Limb (tissue), 2 donors: ENCODE results near the gene OSBPL9.
"Not testable (repeated sequence)": the region's sequence is repeated elsewhere in the genome, so short reads cannot be mapped to it uniquely, and the experiment has no call there.

Experiments
- DNase-seq, 2 donors: peaks; one replicate each; pipeline ENCODE4 v3.0.0-alpha.2; 2016; ENCODE audit errors: extremely low spot score in 2 of 2

The OSBPL9 gene

DNA sequence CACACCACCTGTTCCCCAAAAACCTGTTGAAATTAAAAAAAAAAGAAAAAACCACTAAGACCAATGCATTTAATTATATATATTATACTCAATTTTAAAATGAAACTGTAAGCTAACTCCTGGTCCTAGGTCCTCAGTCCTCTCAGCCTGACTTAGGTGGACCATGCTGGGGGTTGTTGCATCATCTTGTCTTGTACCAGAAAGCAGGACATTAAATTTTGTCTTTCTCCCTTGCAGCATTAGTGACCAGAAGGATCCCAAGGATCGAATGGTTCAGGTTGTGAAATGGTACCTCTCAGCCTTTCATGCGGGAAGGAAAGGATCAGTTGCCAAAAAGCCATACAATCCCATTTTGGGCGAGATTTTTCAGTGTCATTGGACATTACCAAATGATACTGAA, 164.0 kb downstream of the OSBPL9 start:
- DNase-seq = no peak

- no peak for DNase-seq
Observed at GRCh38 chr1:51784997-51785421, 168.1 kb downstream of the OSBPL9 start.

GRCh38 chr1:51788938-51789337, 172.0 kb downstream of the OSBPL9 start:
- DNase-seq = no peak

DNA sequence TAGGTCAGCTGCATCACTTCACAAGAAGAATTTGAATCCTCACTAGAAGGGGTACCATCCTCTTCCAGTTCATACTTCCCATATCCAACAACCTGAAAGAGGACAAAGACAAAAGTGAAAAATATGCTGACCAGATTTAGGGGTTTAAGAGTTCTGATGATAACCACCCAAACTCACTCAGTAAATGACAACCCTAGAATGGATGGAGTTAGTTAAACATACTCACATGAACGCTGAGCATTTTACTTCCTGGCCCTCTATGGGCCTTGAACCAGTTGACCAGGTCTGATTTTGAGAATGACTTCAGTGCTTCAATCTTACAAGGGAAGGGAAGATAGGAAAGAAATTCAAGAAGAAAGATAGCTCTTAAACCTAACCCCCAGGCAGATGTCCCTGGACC, 172.4 kb downstream of the OSBPL9 start:
- no peak for DNase-seq

- DNase-seq = no peak
Observed at GRCh38 chr1:51790385-51790784, 173.5 kb downstream of the OSBPL9 start.

GRCh38 chr1:51791888-51792287, 175.0 kb downstream of the OSBPL9 start:
- DNase-seq = no peak

GRCh38 chr1:51792864-51793263, 176.0 kb downstream of the OSBPL9 start:
- no peak for DNase-seq

DNA sequence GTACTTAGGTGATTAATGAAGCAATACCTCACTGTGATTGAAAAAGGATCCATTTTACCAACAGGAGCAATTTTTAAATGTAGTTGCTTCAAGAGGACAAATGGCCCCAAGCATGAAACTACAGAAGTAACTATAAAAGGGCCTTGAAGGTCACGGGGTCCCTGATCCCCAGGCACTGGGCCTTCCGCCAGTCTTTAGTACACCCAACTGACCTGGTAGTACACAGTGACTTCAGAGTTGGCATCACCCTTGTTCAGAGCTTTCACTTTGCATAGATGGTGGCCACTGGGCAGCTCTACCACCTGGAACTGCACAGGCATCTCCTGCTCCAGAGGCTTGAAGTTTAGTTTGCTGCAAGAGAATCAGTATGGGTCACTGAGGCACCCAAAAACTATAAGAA, 177.4 kb downstream of the OSBPL9 start:
- no peak for DNase-seq

DNA sequence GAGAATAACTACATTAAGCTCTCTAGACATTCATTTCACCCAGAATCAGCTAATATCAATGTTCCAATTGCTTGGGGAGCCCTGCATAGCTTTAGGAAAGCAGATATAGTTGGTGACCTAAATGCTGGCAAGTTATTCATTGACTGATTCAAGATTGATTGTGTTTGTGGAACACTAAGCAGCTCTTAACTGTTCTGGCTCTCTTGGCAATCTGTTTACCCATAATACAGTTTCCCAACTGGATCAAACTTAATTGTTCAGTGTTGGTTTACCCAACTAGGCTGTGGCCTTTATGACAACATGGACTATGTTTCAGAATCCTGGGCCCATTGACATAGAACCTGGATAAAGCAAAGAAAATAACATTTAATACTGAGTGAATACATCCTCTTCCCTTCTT, 178.0 kb downstream of the OSBPL9 start:
- DNase-seq = no peak

- no peak for DNase-seq
Observed at GRCh38 chr1:51799372-51799771, 182.5 kb downstream of the OSBPL9 start.

GRCh38 chr1:51814513-51814912, 197.6 kb downstream of the OSBPL9 start:
- DNase-seq = no peak

DNA sequence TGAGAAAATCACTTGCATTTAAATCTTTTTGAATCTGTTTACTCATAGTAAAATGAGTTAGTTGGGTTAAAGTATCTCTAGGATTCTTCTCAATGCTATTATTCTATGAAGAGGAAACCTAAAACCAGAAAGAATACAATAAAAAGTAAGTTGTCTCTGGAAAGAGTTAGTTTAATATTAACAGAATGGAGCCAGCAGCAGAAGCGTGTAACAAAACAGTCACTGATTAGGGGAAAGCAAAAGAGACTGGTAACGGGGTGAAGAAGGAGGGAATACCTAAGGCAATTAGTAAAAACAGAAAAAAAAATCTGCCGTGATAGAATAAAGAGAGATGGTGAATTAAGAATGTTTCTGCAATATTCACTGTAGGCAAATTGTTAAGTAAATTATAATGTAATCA, 201.6 kb downstream of the OSBPL9 start:
- no peak for DNase-seq

DNA sequence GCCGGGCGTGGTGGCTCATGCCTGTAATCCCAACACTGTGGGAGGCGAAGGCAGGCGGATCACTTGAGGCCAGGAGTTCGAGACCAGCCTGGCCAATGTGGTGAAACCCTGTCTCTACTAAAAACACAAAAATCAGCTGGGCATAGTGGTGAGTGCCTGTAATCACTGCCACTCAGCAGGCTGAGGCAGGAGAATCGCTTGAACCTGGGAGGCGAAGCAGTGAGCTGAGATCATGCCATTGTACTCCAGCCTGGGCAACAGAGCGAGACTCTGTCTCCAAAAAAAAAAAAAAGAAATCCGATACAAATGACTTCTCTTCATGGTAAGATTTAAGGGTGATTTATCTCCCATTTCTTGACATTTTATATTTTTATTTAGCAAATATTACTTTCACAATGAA, 202.1 kb downstream of the OSBPL9 start:
- not testable (repeated sequence) for DNase-seq

- no peak for DNase-seq
Observed at GRCh38 chr1:51819810-51820209, 202.9 kb downstream of the OSBPL9 start.

DNA sequence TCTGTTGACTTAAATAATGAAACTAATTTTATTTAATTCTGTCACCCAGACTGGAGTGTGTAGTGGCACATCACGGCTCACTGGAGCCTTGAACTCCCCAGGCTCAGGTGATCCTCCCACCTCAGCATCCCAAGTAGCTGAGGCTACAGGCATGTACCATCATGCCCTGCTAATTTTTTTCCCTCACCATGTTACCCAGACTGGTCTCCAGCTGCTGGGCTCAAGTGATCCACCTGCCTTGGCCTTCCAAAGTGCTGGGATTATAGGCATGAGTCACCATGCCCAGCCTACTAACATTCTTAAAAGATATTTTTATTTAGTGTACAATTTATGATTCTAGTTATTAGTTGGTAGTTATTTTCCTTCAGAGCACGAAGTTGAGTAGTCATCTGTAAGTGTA, 212.2 kb downstream of the OSBPL9 start:
- DNase-seq = no peak

DNA sequence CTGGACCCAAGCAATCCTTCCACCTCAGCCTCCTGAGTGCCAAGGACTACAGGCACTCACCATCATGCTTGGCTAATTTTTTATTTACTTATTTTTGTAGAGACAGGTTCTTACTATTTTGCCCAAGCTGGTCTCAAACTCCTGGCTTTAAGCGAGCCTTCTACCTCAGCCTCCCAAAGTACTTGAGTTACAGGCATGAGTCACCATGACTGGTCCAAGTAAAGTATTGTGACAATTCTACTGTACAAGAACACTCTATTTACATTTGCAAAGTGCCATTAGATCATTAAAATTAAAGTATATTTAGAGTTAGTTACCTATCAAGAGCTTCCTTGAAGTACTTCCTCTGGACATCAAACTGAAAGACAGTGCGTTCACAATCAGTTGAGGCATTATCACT, 216.8 kb downstream of the OSBPL9 start:
- no peak for DNase-seq

DNA sequence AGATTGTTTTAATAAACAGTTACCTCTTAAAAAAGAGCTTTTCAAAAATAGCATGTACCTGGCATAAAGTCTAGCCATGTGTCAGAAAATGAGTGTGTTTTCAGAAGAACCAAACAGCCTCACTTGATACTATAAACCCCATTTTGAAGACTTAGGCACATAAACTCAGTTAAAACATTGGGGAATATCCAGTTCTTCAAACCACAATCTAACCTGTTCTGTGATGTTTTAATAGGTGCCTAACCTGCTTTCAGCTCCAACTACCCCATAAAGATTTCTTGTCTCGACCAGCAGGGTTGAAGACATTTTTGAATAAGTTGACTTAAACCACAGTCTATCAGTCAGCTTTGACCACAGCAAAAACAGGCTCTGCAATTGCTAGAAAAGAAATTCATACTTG, 220.4 kb downstream of the OSBPL9 start:
- no peak for DNase-seq
